ENCODE data around the gene WNT11. TPM values are rescaled to one million over a fixed set of nuclear protein-coding genes. Genes with fewer than 3 reads are reported as not detected.

Gene WNT11
- total RNA-seq, 1 experiment from 2014 or later, result not detected

GRCh38 chr11:76162336-76163288, 43.7 kb downstream of the WNT11 start:
- no peaks in the 10 kb centered on the region for H3K4me1 Mint-ChIP-seq (ENCODE audit: insufficient read depth, unreplicated experiment)
- no TSS peak for BruUV-seq (replicated peaks)

DNA sequence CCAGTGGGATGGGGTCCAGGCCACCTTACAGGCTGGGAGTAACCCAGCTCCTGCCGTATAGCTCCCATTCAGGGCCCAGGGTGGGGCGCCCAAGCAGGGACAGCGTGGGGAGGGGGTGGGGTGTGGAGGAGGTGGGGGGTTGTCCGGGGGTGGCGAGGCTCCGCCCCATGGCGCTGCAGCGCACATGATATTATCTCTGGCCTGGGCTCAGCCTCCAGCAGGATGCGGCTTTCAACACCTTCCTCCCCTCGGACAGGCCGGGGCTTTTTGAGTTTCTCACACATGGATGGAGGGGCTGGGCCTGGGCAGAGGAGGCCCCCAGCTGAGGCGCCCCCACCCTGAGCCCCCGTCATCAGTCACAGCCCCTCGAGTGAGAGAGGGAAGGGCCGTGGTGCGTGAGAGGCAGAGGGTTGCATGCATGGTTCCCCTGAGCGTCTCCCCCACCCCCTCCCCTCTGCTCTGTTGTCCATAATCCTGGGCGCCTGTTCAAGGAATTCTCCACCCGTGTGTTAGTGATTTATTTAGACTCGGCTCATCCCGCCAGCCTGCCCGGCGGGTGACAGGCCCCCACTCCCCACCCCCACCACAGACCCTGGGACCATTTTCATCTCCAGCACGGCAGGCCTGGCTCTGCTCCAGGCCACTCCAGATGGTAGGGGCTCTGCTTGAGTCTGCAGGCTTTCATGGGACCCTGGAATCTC, 44.9 kb downstream of the WNT11 start:
- Mint-ChIP-seq H3K9me3 (ENCODE audit: unreplicated experiment) (no peaks in the 10 kb centered on the region), H3K4me1 (ENCODE audit: insufficient read depth, unreplicated experiment) (no peaks in the 10 kb centered on the region), H3K4me3 (ENCODE audit: unreplicated experiment) (no peak overlapping the region), H3K36me3 (ENCODE audit: insufficient read depth, unreplicated experiment) (peaks cover 5% of the 10 kb centered on the region), H3K27ac (ENCODE audit: low read depth, unreplicated experiment) (no peak overlapping the region), H3K27me3 (ENCODE audit: insufficient read depth, unreplicated experiment) (peaks cover 7% of the 10 kb centered on the region)
- intact Hi-C loops (cut with micrococcal nuclease), result no loop called here
- BruUV-seq (replicated peaks), result no TSS peak
- no peak for TF ChIP-seq CTCF (IDR thresholded peaks at IDR 0.05; ENCODE audit: unreplicated experiment)
- no peak for DNase-seq (ENCODE audit: unreplicated experiment)
- CTCF ChIA-PET, result interaction anchor here (1.0 to 1.6 kb wide), 2 partner anchors 9 kb away, joined by 3 to 5 read pairs; no protein-coding TSS in a partner anchor
- POLR2A ChIA-PET, result no interaction called here

More at GRCh38 chr11:76162336-76163288, 43.7 kb downstream of the WNT11 start:
- Mint-ChIP-seq H3K36me3 (ENCODE audit: insufficient read depth, unreplicated experiment) (peaks cover 5% of the 10 kb centered on the region), H3K4me3 (ENCODE audit: unreplicated experiment) (no peak overlapping the region), H3K27ac (ENCODE audit: low read depth, unreplicated experiment) (no peak overlapping the region), H3K27me3 (ENCODE audit: insufficient read depth, unreplicated experiment) (no peaks in the 10 kb centered on the region), H3K9me3 (ENCODE audit: unreplicated experiment) (no peaks in the 10 kb centered on the region)
- DNase-seq (ENCODE audit: unreplicated experiment), result no peak
- intact Hi-C loops (cut with micrococcal nuclease), result no loop called here
- ChIA-PET POLR2A (no interaction called here), CTCF (interaction anchor here (0.6 to 1.0 kb wide), 3 partner anchors 10 to 155 kb away, joined by 3 to 4 read pairs (median 3); no protein-coding TSS in a partner anchor)
- TF ChIP-seq CTCF (IDR thresholded peaks at IDR 0.05; ENCODE audit: unreplicated experiment), result no peak

- Mint-ChIP-seq H3K4me1 (ENCODE audit: insufficient read depth, unreplicated experiment) (no peaks in the 10 kb centered on the region), H3K27me3 (ENCODE audit: insufficient read depth, unreplicated experiment) (peaks cover 11% of the 10 kb centered on the region), H3K9me3 (ENCODE audit: unreplicated experiment) (no peaks in the 10 kb centered on the region), H3K27ac (ENCODE audit: low read depth, unreplicated experiment) (no peak overlapping the region), H3K36me3 (ENCODE audit: insufficient read depth, unreplicated experiment) (peaks cover 5% of the 10 kb centered on the region), H3K4me3 (ENCODE audit: unreplicated experiment) (no peak overlapping the region)
- CTCF ChIA-PET, result interaction anchor here (1.6 kb wide), 1 partner anchor 9 kb away, joined by 5 read pairs; no protein-coding TSS in a partner anchor
- BruUV-seq (replicated peaks), result no TSS peak
- no peak for TF ChIP-seq CTCF (IDR thresholded peaks at IDR 0.05; ENCODE audit: unreplicated experiment)
- intact Hi-C loops (cut with micrococcal nuclease), result no loop called here
- DNase-seq (ENCODE audit: unreplicated experiment), result no peak
- POLR2A ChIA-PET, result no interaction called here
Measured at GRCh38 chr11:76160856-76161255, 45.4 kb downstream of the WNT11 start.
